ENCODE measurements around the gene ZNF414.

GRCh38 chr19:8477889-8478288 lies 36.1 kb downstream of the ZNF414 start:
- TF ChIP-seq EZH2 (IDR thresholded peaks at IDR 0.05; ENCODE audit: insufficient read depth, poor library complexity, severe bottlenecking) (no peak), EZH2phosphoT487 (IDR thresholded peaks at IDR 0.05; ENCODE audit: insufficient read depth, low read depth) (no peak)
